EH (cell line): ENCODE data around the gene GALNT2.

Experiments used
- DNase-seq: peaks from one replicate; pipeline ENCODE4 v3.0.0-alpha.2; 2015; ENCODE audit warnings: low read depth

GALNT2 gene

DNA sequence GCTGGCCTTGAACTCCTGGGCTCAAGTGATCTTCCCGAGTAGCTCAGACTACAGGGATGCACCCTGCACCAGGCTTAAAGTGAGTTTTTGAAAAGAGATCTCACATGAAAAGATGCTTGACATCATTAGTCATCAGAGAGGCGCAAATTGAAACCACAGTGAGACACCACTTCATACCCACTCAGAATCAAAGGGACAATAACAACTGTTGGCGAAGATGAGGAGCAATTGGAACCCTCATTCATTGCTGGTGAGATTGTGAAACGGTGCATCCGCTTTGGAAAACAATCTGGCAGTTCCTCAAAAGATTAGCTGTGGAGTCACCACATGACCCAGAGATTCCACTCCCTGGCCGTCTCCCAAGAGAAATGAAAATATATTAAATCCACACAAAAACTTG, 236.8 kb downstream of the GALNT2 start:
- DNase-seq, result peak; percentile 75

- DNase-seq, result no peak
Observed at GRCh38 chr1:230306169-230306568, 239.1 kb downstream of the GALNT2 start.

DNA sequence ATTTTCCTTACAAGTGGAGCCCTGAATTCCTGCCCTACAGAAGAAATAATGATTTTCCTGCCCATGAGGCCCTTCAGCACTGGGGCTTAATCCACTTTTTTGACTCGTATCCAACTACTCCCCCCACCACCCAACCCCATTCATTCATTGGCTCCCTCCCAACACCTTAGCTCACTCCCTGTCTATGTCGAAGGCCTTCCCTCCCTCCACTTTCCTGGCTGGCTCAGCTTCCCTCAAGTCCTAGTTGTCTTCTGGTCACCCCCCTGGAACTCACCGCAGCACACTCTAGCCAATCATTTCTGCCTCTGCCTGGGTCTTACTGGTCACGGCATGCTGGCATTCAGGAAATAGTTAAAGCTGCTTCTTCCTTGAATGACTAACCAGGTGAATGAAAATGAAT, 240.2 kb downstream of the GALNT2 start:
- DNase-seq, result no peak

GRCh38 chr1:230308039-230308438, 241.0 kb downstream of the GALNT2 start:
- peak; percentile 63 for DNase-seq

DNA sequence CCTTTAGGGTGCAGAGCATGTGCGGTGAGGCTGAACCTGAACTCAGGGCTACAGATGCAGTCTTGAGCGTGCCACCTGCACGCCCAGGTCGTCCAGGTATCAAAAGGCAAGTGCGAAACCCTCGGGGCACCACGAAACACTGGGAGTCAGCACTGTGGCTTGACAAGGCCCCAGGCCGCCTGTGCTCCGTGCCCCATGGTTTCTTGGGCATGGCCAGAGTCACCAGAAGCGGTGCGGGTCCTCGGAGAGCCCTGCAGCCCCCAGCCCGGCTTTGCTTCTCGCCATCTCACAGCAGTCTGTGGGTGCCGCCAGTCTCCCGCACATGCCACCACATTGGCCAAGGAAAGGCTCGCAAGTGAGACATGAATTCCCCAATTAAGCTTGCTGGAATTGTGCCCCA, 241.8 kb downstream of the GALNT2 start:
- DNase-seq, result no peak

DNA sequence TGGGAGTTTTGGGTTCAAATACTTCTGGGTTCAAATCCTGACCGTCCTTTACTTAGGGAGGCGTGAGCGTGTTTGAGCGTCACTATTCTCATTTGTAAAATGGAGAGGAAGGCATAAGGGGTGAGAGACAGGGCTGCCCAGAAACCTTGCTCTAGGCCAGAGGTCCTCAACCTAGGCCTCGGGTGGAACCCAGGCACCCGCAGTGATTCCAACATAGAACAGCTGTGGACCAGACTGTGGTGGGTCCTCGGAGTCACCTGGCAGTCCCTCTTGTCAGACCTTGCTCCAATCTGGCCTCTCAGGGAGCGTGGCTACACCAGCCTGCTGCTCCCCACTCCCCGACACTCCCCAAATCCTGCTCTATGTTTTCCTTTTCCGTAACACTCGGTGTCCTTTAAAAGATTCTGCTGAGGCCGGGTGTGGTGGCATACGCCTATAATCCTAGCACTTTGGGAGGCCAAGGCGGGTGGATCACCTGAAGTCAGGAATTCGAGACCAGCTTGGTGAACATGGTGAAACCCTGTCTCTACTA, 242.7 kb downstream of the GALNT2 start:
- DNase-seq, result no peak

GRCh38 chr1:230310381-230311163, 243.5 kb downstream of the GALNT2 start:
- peak; percentile 76 for DNase-seq

DNA sequence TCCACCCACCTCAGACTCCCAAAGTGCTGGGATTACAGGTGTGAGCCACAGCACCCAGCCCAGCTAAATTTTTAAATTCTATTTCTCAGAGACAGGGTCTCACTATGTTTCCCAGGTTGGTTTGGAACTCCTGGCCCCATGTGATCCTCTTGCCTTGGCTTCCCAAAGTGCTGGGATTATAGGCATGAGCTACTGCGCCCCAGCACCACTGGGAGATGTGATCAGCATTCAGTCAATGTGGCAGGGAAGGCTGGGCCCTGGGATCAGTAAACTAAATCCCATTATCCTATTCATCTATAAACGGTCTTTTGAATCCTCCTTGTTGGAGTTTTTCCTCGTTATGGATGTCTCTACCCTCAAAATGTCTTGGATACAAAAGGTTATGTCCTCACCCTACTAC, 245.6 kb downstream of the GALNT2 start:
- DNase-seq, result no peak

GRCh38 chr1:230313453-230314141, 246.6 kb downstream of the GALNT2 start:
- no peak for DNase-seq

GRCh38 chr1:230314142-230314470, 247.1 kb downstream of the GALNT2 start:
- DNase-seq, result no peak

- no peak for DNase-seq
Observed at GRCh38 chr1:230315099-230315498, 248.1 kb downstream of the GALNT2 start.

DNA sequence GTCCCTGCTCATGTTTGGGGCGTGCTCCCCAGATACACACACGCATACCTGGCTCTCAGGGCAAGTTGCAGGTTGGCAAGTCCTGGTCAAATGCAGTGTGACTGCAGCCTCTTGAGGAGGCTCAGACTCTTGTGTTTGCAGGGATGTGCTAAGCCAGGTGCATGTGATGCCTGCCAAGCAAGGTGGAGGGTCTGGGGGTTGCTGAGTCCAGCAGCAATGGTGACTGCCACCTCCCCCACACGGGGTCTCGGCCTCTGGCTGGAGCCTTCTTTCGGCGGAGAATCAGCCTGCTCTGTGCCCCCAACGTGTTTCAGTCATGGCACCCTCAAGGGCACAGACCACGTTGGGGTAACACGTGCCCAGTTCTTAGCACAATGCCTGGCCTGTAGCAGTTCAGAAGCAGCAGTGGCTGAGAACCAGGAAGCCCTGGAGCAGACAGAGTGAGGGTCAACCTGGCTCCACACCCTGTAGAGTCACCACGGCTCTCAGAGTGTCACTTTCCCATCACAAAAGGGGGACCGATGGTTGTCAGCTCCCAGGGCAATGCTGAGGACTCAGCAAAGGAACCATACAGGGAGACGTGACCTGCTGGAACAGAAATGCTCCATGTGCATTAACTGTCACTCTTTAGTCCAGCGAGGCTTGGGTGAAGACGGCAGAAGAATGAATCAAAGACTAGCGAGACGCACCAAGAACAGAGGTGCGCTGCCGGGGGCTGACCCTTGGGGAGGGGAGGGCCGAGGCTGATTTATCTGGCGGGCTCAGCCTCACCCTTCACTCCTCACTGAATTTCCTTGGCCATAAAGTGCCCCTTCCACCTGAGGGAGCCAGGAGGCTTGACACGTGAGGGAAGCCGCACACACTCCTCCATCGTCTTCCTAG, 250.1 kb downstream of the GALNT2 start:
- DNase-seq, result no peak

DNA sequence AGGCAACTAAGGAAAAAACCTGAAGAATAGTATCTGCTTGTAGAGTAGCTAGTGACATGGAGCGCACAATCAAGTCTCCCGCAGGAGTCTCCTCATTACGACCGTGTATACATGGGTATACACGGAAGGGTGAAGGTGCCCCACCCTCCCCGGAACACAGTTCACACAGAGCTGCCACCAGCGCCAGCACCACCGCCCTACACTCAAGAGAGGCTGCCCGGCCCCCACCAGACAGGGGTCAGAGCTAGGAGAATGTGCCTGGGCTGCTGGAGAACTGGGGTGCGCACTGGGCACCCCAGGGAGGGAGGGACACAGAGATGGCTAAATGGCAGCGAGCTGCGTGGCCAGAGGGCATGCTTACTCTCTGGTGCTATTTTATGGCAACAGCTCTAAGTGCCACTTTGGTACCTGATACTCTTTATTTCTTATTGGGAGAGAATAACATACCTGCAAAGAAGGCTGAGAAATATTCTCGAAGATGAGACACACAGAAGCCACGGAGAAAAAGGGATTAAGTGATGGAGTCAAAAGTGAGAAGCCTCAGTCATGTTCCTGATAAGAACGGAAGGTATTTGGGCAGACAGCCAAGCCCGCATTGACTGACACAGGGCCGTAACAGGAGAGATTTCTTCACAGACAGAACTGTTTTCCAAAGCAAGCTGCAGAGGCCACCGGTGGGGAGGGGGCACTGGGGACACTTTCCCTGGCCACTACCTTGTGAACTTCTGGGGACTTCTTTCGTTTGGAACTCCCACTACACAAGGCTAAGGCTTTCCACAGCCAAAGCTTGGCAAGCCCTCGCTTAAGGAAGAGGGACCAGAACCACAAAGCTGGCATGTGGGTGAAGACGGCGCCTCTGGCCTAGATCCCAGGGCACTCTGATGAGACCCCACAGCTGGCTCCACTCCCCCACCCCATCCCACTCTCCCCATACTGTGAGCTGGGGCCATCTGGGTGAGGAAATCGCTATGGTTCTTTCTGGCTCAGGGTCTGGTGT, 251.1 kb downstream of the GALNT2 start:
- no peak for DNase-seq

DNA sequence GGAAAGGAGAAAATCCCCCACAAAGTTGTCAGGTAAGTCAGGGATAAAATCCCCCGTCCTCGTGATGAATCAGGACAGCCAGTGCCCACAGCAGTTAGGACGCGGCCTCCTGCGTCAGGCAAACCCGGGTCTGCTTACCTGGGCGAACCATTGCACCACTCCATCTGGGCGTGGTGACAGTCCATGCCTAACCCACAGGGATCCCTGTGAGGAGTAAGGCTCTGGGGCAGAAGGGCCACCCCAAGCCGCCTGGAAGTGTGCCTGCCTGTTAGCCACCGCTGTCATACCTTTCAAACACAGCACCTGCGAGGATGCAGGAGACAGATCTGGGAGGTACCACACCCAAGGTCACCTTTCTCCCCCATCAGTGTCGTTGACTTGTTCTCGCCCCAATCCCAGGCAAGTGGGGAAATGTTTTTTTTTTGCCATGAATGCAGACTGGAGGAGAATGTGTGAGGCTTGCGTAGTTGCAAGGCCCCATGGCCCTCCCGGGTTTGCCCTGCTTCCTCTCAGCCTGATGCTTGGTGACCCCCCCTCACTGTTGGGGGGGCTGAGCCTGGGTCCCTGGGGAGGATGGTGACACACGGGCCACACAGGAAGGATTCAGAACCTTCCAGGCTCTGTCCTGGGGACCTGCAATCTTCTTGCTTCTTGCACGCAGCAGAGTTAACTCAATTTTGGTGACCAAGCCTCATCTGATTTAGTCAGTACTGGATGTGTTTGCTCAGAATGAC, 252.1 kb downstream of the GALNT2 start:
- DNase-seq, result no peak

DNA sequence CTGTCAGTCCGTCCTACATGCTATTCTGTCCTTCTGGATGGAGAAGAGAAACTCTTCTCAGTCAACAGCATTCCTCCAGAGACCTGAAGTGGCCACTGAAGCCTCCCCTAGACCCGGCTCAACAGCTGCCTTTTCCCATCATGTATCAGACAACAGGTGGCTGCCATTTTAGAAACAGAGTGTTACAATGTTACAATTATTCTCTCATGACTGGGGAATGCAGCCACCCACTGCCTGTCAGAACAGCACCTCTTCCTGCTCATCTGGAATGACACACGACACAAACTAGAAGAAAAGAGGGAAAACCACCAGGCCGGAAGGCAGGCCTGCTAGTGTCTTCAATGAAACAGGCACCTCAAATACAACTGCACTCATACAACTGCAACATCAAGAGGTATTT, 253.8 kb downstream of the GALNT2 start:
- no peak for DNase-seq

DNA sequence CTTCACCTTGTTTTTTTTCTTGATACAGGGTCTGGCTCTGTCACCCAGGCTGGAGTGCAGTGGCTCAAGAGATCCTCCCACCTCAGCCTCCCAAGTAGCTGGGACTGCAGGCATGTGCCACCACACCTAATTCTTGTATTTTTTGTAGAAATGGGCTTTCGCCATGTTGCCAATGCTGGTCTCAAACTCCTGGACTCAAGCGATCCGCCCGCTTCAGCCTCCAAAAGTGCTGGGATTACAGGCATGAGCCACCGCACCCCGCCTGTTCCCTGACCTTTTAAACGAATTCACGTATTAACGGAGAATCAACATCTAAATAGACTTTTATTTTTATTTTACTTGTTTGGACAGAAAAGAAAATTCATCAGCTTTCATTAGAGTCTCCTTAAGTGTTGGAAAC, 254.3 kb downstream of the GALNT2 start:
- no peak for DNase-seq

- no peak for DNase-seq
Observed at GRCh38 chr1:230321741-230322420, 254.8 kb downstream of the GALNT2 start.

DNA sequence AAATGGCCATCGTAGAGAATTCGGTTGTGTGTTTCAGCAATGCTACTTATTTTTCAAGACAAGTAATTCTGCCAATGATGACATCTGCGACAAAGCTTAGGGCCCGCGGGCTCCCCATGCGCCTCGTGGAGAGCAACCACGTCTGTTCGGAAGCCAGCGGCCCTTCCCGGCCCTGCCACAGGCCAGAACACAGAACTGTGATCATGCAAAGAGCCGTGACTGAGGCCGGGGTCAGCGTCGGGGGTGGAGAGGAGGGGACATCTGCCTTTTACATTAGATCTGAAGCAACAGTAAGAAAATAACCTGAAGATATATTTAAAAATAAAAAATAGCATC, 255.4 kb downstream of the GALNT2 start:
- DNase-seq, result no peak

DNA sequence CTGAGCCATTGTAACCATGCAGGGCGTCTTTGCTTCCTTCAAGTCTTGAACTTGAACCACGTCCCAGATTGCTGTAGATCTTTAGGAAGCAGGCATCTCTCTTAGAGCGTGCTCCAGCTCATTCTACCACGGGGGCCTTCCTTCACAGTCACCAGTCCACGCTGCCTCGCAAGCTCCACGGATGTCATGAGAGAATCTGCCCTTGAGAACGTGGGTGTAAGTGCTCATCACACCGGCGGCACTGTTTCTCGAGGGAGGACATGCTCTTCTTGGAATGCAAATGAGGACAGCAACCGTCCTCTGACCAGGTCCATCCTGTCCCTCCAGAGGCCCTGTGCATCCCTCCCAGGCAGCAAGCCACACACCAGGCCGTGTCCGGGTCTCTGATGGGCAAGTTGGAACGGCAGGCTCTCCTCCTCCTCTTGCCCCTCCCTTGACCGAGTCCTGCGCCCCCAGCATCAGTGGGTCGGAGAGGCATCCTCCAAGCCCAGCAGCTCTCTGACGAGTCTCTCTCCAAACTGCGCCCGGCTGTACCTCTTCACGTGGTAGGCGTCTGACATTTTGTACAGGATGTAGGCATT, 256.0 kb downstream of the GALNT2 start:
- DNase-seq, result no peak

- no peak for DNase-seq
Observed at GRCh38 chr1:230323686-230324085, 256.6 kb downstream of the GALNT2 start.
